ENCODE results near the gene CHD1. TPM values are rescaled to one million over a fixed set of nuclear protein-coding genes. Genes with fewer than 3 reads are reported as not detected.

Gene CHD1
- total and polyA plus RNA-seq, 2 of the 13 experiments (the other 11 are each of a cell fraction or from before 2014, with no cell fraction given), result 22.8 to 55.9 TPM

GRCh38 chr5:98928873-98929709 lies at the start of gene CHD1 (continued):
- TF ChIP-seq ZBTB25 (CRISPR knock-in tag; IDR thresholded peaks at IDR 0.05), result peak; percentile 90
- 0 out of 2 replicates have a peak, but pooled peaks have one; percentile 8 for TF ChIP-seq ETV5 (CRISPR knock-in tag; IDR thresholded peaks at IDR 0.05; ENCODE audit: borderline replicate concordance)
- no peak for TF ChIP-seq NPAS2 (CRISPR knock-in tag; IDR thresholded peaks at IDR 0.05; ENCODE audit: borderline replicate concordance)
- no peak for TF ChIP-seq HNRNPK (IDR thresholded peaks at IDR 0.05; ENCODE audit: low read depth, low read length, poor library complexity, severe bottlenecking)
- TF ChIP-seq DR1 (CRISPR knock-in tag; IDR thresholded peaks at IDR 0.05), result peak; percentile 81; the same call in 1 of the 2 replicates
- TF ChIP-seq MLLT10 (CRISPR knock-in tag; IDR thresholded peaks at IDR 0.05), result no peak
- no peak for TF ChIP-seq MTA3 (CRISPR knock-in tag; IDR thresholded peaks at IDR 0.05)
- TF ChIP-seq AHR (CRISPR knock-in tag; IDR thresholded peaks at IDR 0.05), result peak; percentile 78
- TF ChIP-seq, protein P1, sequence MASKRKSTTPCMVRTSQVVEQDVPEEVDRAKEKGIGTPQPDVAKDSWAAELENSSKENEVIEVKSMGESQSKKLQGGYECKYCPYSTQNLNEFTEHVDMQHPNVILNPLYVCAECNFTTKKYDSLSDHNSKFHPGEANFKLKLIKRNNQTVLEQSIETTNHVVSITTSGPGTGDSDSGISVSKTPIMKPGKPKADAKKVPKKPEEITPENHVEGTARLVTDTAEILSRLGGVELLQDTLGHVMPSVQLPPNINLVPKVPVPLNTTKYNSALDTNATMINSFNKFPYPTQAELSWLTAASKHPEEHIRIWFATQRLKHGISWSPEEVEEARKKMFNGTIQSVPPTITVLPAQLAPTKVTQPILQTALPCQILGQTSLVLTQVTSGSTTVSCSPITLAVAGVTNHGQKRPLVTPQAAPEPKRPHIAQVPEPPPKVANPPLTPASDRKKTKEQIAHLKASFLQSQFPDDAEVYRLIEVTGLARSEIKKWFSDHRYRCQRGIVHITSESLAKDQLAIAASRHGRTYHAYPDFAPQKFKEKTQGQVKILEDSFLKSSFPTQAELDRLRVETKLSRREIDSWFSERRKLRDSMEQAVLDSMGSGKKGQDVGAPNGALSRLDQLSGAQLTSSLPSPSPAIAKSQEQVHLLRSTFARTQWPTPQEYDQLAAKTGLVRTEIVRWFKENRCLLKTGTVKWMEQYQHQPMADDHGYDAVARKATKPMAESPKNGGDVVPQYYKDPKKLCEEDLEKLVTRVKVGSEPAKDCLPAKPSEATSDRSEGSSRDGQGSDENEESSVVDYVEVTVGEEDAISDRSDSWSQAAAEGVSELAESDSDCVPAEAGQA (IDR thresholded peaks at IDR 0.05; ENCODE audit: low read depth), result peak; percentile 75
- TF ChIP-seq, protein P1 (CRISPR knock-in tag; IDR thresholded peaks at IDR 0.05; ENCODE audit: borderline replicate concordance), result no peak; the same call in 1 of the 2 replicates
- TF ChIP-seq RBM22 (optimal IDR thresholded peaks at IDR 0.05; ENCODE audit: low read length), result peak; percentile 68
- TF ChIP-seq PBX2 (CRISPR knock-in tag; IDR thresholded peaks at IDR 0.05), result peak; percentile 42; the same call in 1 of the 2 replicates
- TF ChIP-seq UBTF (CRISPR knock-in tag; IDR thresholded peaks at IDR 0.05), result peak; percentile 91
- peak; percentile 97 for TF ChIP-seq ZFP82 (CRISPR knock-in tag; IDR thresholded peaks at IDR 0.05; ENCODE audit: borderline replicate concordance)
- TF ChIP-seq TBL1XR1 (IDR thresholded peaks at IDR 0.05; ENCODE audit: borderline replicate concordance, low read length, partially characterized antibody), result no peak
- TF ChIP-seq FOSL1 (CRISPR knock-in tag; IDR thresholded peaks at IDR 0.05; ENCODE audit: borderline replicate concordance), result no peak
- TF ChIP-seq GZF1 (CRISPR knock-in tag; IDR thresholded peaks at IDR 0.05), result peak; percentile 48; the same call in 1 of the 2 replicates
- peak; percentile 26; the same call in 1 of the 2 replicates for TF ChIP-seq ZNF678 (CRISPR knock-in tag; IDR thresholded peaks at IDR 0.05)

All from HepG2 (cell line).